OCI-LY1 (cell line): Measurements from ENCODE around the gene TRIM67.

Experiments used
- H2AFZ ChIP-seq: fragments of 200-600 bp; sonication (generic), shearing (Covaris generic); 2 replicates; pipeline ENCODE4 v1.6.0; 2014; ENCODE audit warnings: antibody characterized with exemption, mild to moderate bottlenecking, low read length
- H3F3A ChIP-seq: fragments of 200-600 bp; sonication (generic), shearing (Covaris generic); 2 replicates; pipeline ENCODE4 v1.6.0; 2014; ENCODE audit warnings: mild to moderate bottlenecking, antibody characterized with exemption, low read length, moderate library complexity; ENCODE audit not compliant: insufficient read depth
- H3K27ac ChIP-seq: fragments of 200-600 bp; sonication (generic); 2 replicates; pipeline ENCODE4 v1.5.1; 2014; ENCODE audit warnings: low read length, mixed run types, mild to moderate bottlenecking, low read depth; ENCODE audit not compliant: poor library complexity, severe bottlenecking
- H3K27me3 ChIP-seq: fragments of 200-600 bp; sonication (generic); 2 replicates; pipeline ENCODE4 v1.6.0; 2014; ENCODE audit warnings: antibody characterized with exemption, mild to moderate bottlenecking, low read length, moderate library complexity; ENCODE audit not compliant: insufficient read depth
- H3K36me3 ChIP-seq: fragments of 200-600 bp; sonication (generic); 2 replicates; pipeline ENCODE4 v1.6.1; 2014; ENCODE audit warnings: mild to moderate bottlenecking, antibody characterized with exemption, low read length, moderate library complexity, mixed read lengths; ENCODE audit not compliant: insufficient read depth
- H3K4me1 ChIP-seq: fragments of 200-600 bp; sonication (generic); 2 replicates; pipeline ENCODE4 v1.5.1; 2014; ENCODE audit warnings: mild to moderate bottlenecking, low read length, moderate library complexity; ENCODE audit not compliant: insufficient read depth, severe bottlenecking
- H3K4me2 ChIP-seq: fragments of 200-600 bp; sonication (generic), shearing (Covaris generic); 2 replicates; pipeline ENCODE4 v1.6.1; 2014; ENCODE audit warnings: low read length
- H3K4me3 ChIP-seq: fragments of 200-600 bp; sonication (generic); 2 replicates; pipeline ENCODE4 v1.5.1; 2014; ENCODE audit warnings: low read length, low read depth, mild to moderate bottlenecking, mixed read lengths; ENCODE audit not compliant: poor library complexity, severe bottlenecking
- H3K79me2 ChIP-seq: fragments of 200-600 bp; shearing (Covaris generic); 2 replicates; pipeline ENCODE4 v1.6.1; 2016; ENCODE audit warnings: mixed run types, low read length, mixed read lengths; ENCODE audit not compliant: insufficient read depth
- H3K9ac ChIP-seq: fragments of 200-600 bp; sonication (generic), shearing (Covaris generic); 2 replicates; pipeline ENCODE4 v1.6.1; 2014; ENCODE audit warnings: mild to moderate bottlenecking, low read length, mixed read lengths
- H3K9me2 ChIP-seq: fragments of 200-600 bp; sonication (generic), shearing (Covaris generic); 2 replicates; pipeline ENCODE4 v1.6.1; 2014; ENCODE audit warnings: low read depth, mild to moderate bottlenecking, low read length, mixed read lengths
- H3K9me3 ChIP-seq: fragments of 200-600 bp; shearing (Covaris generic); 2 replicates; pipeline ENCODE4 v1.6.1; 2014; ENCODE audit warnings: low read length, mixed read lengths
- H4K20me1 ChIP-seq: fragments of 200-600 bp; sonication (generic), shearing (Covaris generic); 2 replicates; pipeline ENCODE4 v1.6.0; 2016; ENCODE audit warnings: mild to moderate bottlenecking, low read length; ENCODE audit not compliant: insufficient read depth
- EZH2 ChIP-seq: fragments of 200-600 bp; sonication (generic), shearing (Covaris generic); IDR thresholded peaks from 2 replicates; pipeline ENCODE4 v1.8.0; 2017; ENCODE audit warnings: borderline replicate concordance, mixed run types, mild to moderate bottlenecking, antibody characterized with exemption, low read length, moderate library complexity, mixed read lengths
- TF ChIP-seq, protein P1 (sequence below): fragments of 200-600 bp; sonication (generic), shearing (Covaris generic); IDR thresholded peaks from 2 replicates; pipeline ENCODE4 v1.5.1; 2017; ENCODE audit warnings: mild to moderate bottlenecking, antibody characterized with exemption, low read length, moderate library complexity, mixed read lengths

Gene TRIM67

DNA sequence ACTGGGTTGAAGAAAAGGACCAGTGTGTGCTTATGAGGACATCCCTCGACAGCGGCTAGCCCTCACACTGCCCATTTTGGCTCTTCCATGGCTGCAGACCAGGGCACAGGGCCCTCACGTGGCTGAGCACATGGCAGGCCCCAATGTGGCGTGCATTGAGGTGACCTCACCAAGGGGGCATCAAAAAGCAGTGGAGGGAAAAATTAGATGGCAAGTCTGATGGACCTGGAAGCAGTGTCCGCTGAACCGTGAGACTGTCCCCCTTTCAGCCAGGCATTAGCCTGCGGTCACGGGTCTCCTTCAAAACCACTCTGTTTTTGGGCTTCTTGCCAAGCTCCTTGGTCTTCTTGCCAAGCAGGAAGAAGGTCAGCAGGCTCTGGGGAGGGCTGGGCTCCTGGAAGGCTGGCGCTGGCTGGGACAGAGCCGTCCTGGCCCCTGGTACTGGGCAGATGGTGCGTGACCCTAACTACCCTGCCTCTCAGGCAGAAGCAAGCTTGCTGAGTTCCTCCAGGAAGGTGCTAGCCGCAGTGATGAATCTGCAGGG is 30.8 kb downstream of the TRIM67 start:
- H3K9me3 ChIP-seq: no peaks in the 10 kb centered on the region
- H3K4me2 ChIP-seq: no peak overlapping the region
- no peak overlapping the region for H2AFZ ChIP-seq
- H3K9me2 ChIP-seq: no peaks in the 10 kb centered on the region
- no peaks in the 10 kb centered on the region for H3K4me1 ChIP-seq
- H4K20me1 ChIP-seq: no peaks in the 10 kb centered on the region
- no peaks in the 10 kb centered on the region for H3K36me3 ChIP-seq
- no peak for TF ChIP-seq EZH2
- TF ChIP-seq, protein P1, sequence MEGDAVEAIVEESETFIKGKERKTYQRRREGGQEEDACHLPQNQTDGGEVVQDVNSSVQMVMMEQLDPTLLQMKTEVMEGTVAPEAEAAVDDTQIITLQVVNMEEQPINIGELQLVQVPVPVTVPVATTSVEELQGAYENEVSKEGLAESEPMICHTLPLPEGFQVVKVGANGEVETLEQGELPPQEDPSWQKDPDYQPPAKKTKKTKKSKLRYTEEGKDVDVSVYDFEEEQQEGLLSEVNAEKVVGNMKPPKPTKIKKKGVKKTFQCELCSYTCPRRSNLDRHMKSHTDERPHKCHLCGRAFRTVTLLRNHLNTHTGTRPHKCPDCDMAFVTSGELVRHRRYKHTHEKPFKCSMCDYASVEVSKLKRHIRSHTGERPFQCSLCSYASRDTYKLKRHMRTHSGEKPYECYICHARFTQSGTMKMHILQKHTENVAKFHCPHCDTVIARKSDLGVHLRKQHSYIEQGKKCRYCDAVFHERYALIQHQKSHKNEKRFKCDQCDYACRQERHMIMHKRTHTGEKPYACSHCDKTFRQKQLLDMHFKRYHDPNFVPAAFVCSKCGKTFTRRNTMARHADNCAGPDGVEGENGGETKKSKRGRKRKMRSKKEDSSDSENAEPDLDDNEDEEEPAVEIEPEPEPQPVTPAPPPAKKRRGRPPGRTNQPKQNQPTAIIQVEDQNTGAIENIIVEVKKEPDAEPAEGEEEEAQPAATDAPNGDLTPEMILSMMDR: no peak
- no peak overlapping the region for H3K4me3 ChIP-seq
- peaks cover 5% of the 10 kb centered on the region; the same call in 1 of the 2 replicates for H3K27me3 ChIP-seq
- H3K79me2 ChIP-seq: no peaks in the 10 kb centered on the region
- H3K9ac ChIP-seq: no peak overlapping the region
- H3K27ac ChIP-seq: no peak overlapping the region
- H3F3A ChIP-seq: no peaks in the 10 kb centered on the region

DNA sequence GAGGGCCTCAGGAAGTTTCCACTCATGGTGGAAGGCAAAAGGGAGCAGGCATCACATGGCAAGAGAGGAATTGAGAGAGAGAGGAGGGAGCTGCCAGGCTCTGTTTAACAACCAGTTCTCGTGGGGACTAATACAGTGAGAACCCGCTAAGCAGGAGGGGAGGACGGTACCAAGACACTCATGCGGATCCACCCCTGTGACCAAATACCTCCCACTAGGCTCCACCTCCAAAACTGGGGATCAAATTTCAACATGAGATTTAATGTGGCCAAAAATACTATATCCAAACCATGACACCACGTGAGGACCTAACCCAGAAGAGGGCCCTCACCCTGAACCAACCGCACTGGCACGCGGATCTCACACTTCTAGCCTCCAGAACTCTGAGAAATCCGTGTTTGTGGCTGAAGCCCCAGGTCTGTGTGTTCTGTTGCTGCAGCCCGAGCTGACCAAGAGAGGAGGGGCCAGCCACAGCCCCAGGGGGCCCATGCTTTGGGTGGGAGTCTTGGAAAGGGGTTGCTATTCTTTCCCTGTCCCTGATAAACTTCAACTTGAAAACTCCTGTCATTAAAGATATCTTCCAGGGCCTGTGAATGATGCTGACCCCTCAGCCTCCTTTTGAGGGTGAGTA is 32.0 kb downstream of the TRIM67 start:
- no peaks in the 10 kb centered on the region for H3K4me1 ChIP-seq
- H3K27ac ChIP-seq: no peak overlapping the region
- no peak overlapping the region for H2AFZ ChIP-seq
- H3K9me3 ChIP-seq: no peaks in the 10 kb centered on the region
- no peak for TF ChIP-seq EZH2
- TF ChIP-seq, protein P1: no peak
- no peak overlapping the region for H3K4me3 ChIP-seq
- no peaks in the 10 kb centered on the region for H4K20me1 ChIP-seq
- no peaks in the 10 kb centered on the region for H3F3A ChIP-seq
- H3K4me2 ChIP-seq: no peak overlapping the region
- peaks cover 5% of the 10 kb centered on the region; the same call in 1 of the 2 replicates for H3K27me3 ChIP-seq
- H3K9ac ChIP-seq: no peak overlapping the region
- no peaks in the 10 kb centered on the region for H3K9me2 ChIP-seq
- H3K36me3 ChIP-seq: no peaks in the 10 kb centered on the region
- H3K79me2 ChIP-seq: no peaks in the 10 kb centered on the region

DNA sequence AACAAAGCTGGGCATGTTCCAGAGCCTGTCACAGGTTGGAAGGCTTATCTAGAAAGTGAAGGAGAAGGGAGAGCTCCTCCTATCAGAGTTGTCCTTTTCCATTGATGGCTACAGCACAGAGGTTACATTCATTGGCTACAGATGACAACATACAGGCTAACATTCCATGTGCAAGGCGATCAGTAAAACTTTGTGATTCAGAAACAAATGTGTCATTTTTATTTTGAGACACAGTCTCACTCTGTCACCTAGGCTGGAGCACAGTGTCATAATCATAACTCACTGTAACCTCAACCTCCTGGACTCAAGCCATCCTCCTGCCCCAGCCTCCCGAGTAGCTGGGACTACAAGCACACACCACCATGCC is 32.6 kb downstream of the TRIM67 start:
- H3K9me3 ChIP-seq: no peaks in the 10 kb centered on the region
- no peaks in the 10 kb centered on the region for H3K79me2 ChIP-seq
- no peaks in the 10 kb centered on the region for H3F3A ChIP-seq
- H3K4me3 ChIP-seq: no peak overlapping the region
- TF ChIP-seq, protein P1: no peak
- no peak for TF ChIP-seq EZH2
- H3K9ac ChIP-seq: no peak overlapping the region
- no peaks in the 10 kb centered on the region for H4K20me1 ChIP-seq
- H2AFZ ChIP-seq: no peak overlapping the region
- no peaks in the 10 kb centered on the region for H3K4me1 ChIP-seq
- H3K4me2 ChIP-seq: no peak overlapping the region
- H3K27me3 ChIP-seq: peaks cover 5% of the 10 kb centered on the region; the same call in 1 of the 2 replicates
- H3K9me2 ChIP-seq: no peaks in the 10 kb centered on the region
- no peaks in the 10 kb centered on the region for H3K36me3 ChIP-seq
- no peak overlapping the region for H3K27ac ChIP-seq
